ENCODE data around the gene ARCN1.

GRCh38 chr11:118606157-118606843 lies 34.1 kb downstream of the ARCN1 start:
- no peak for TF ChIP-seq POLR2A (IDR thresholded peaks at IDR 0.05)
- TF ChIP-seq CTCF (IDR thresholded peaks at IDR 0.05), result no peak
